OCI-LY3 (cell line): ENCODE measurements around the gene ZNF846.
"Not testable (repeated sequence)": the region's sequence is repeated elsewhere in the genome, so short reads cannot be mapped to it uniquely, and the experiment has no call there.

Experiments
- EZH2phosphoT487 ChIP-seq: fragments of 200-600 bp; shearing (Covaris generic); IDR thresholded peaks from 2 replicates; pipeline ENCODE4 v1.6.1; 2018; ENCODE audit warnings: antibody characterized with exemption, mixed run types, low read depth
- TF ChIP-seq, protein P1 (sequence below): fragments of 200-600, 300-600 bp; sonication (generic); IDR thresholded peaks from 2 replicates; pipeline ENCODE4 v1.5.1; 2014; ENCODE audit warnings: antibody characterized with exemption, low read length, low read depth

DNA sequence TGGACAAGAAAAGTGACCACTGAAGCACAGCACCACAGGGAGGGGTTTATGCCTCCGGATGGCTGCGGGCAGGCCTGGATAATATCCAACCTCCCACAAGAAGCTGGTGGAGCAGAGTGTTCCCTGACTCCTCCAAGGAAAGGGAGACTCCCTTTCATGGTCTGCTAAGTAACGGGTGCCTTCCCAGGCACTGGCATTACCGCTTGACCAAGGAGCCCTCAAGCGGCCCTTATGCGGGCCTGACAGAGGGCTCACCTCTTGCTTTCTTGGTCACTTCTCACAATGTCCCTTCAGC, 22.5 kb upstream of the ZNF846 start:
- not testable (repeated sequence) for TF ChIP-seq EZH2phosphoT487
- TF ChIP-seq, protein P1, sequence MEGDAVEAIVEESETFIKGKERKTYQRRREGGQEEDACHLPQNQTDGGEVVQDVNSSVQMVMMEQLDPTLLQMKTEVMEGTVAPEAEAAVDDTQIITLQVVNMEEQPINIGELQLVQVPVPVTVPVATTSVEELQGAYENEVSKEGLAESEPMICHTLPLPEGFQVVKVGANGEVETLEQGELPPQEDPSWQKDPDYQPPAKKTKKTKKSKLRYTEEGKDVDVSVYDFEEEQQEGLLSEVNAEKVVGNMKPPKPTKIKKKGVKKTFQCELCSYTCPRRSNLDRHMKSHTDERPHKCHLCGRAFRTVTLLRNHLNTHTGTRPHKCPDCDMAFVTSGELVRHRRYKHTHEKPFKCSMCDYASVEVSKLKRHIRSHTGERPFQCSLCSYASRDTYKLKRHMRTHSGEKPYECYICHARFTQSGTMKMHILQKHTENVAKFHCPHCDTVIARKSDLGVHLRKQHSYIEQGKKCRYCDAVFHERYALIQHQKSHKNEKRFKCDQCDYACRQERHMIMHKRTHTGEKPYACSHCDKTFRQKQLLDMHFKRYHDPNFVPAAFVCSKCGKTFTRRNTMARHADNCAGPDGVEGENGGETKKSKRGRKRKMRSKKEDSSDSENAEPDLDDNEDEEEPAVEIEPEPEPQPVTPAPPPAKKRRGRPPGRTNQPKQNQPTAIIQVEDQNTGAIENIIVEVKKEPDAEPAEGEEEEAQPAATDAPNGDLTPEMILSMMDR, result not testable (repeated sequence)
